A204.1 (cell line): ENCODE measurements around the gene ZNF419.

ENCODE experiments used
- FAIRE-seq: peaks from 2 replicates; lab custom pipeline; 2012; peaks lifted over from hg19 to GRCh38; lab: Jason Lieb, UNC

Gene ZNF419

DNA sequence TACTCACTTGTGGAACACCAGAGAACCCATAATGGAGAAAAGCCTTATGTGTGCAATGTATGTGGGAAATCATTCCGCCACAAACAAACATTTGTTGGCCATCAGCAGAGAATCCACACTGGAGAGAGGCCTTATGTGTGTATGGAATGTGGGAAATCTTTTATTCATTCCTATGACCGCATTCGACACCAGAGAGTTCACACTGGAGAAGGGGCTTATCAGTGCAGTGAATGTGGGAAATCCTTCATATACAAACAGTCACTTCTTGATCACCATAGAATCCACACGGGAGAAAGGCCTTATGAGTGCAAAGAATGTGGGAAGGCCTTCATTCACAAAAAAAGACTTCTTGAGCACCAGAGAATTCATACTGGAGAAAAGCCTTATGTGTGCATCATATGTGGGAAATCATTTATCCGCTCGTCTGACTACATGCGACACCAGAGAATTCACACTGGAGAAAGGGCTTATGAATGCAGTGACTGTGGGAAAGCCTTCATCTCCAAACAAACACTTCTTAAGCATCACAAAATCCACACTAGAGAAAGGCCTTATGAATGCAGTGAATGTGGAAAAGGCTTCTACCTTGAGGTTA lies 50.5 kb downstream of the ZNF419 start:
- FAIRE-seq: no peak
